NK-92 treated with Interleukin-12 subunit alpha and Interleukin-12 subunit beta, amount 100 ng/mL, for 24 hours (cell line): ENCODE measurements around the gene ATP6V1G1.
"Not testable (repeated sequence)": the region's sequence is repeated elsewhere in the genome, so short reads cannot be mapped to it uniquely, and the experiment has no call there.

Experiments used
- DNase-seq: peaks from one replicate; lab custom pipeline; 2025; lab: John Stamatoyannopoulos, UW

ATP6V1G1 gene, protein sequence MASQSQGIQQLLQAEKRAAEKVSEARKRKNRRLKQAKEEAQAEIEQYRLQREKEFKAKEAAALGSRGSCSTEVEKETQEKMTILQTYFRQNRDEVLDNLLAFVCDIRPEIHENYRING

DNA sequence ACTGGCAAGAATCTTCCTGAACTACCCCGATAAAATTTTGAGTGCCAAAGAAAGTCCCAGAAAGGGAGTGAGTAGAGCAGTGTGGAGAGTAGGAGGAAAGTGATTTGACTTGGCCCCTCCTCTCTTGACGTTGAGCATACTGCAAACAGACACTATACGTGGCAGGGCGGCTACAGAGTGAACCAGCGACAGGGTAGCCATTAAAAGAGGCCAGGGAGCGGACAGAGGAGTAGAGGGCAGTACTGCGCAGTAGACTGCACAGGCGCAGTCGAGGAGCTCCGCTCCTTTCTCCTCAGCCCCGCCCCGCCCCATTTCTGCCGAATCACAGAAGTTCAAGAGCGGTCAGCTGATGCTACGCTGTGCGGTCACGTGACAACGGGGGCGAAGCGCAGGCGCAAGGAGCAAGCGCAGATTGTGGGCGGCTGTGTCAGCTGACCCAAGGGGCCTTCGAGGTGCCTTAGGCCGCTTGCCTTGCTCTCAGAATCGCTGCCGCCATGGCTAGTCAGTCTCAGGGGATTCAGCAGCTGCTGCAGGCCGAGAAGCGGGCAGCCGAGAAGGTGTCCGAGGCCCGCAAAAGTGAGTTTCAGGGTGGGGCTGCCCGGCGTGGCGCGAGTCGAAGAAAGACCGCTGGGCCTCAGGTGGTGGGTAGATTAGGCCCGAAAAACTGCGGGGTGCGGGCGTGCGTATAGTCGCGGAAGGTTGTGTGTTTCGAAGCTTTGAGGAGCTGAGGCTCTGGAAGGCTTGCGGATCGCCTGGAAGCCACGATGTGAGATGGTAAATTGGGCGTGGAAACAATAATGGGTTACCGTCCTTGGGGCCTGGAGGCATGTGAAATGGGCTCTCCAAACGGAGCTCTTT, at the start of gene ATP6V1G1:
ATP6V1G1 (plus strand) TSS at position 425 of the 858 bp plus-strand sequence; CDS start at position 495, 70 bp downstream.
- peak; percentile 96 for DNase-seq

- DNase-seq: no peak
Observed at GRCh38 chr9:114538241-114538640, 49.3 kb upstream of the ATP6V1G1 start.

DNA sequence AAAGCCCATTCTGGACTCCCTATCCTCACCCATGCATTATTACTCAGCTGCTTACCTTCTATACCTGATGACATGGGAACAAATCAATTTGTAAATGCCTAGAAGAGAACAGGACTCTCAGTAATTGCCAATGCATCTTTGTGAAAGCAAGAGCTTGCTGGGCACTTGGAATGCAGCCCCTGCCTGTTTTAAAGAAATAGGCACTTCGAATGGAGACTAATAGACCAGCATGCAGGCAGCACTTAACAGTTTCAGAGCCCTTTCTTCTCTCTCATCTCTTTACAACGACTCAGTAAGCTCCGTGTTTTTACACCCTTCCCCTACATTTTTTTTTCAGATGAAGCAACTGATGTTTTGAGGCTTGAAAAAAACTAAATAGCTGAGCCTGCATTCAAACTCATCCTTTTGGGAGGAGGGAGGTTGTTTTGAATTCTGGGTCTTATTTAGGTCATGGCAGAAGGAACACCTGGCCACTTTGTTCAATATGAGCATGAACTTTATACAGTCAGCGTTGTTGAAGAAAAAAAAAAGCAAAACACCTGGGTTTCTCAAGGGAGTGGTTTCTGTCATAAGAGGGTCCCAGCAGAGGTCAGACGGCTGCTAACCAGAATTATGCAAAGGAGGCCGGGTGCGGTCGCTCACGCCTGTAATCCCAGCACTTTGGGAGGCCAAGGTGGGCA, 47.7 kb upstream of the ATP6V1G1 start:
- no peak for DNase-seq

DNA sequence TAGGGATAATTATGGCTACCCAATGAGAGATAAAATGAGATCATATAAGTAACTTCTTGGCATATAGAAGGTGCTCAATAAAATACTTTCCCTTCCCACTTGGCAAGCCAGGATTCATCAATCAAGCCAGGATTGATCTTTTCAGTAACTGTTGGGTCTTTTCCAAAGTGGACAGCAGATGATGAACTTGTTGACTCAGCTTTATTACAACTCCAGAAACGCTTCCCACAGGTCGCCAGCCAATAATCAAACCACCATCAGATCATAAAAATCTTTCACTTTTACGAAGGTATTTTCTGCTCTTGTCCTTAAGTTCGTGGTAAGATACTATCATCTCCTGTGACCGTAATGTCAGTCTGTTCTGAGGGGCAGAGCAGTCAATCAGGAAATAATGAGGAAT, 42.5 kb upstream of the ATP6V1G1 start:
- no peak for DNase-seq

- DNase-seq: no peak
Observed at GRCh38 chr9:114546851-114547250, 40.7 kb upstream of the ATP6V1G1 start.

GRCh38 chr9:114549697-114550330, 37.8 kb upstream of the ATP6V1G1 start:
- no peak for DNase-seq

DNA sequence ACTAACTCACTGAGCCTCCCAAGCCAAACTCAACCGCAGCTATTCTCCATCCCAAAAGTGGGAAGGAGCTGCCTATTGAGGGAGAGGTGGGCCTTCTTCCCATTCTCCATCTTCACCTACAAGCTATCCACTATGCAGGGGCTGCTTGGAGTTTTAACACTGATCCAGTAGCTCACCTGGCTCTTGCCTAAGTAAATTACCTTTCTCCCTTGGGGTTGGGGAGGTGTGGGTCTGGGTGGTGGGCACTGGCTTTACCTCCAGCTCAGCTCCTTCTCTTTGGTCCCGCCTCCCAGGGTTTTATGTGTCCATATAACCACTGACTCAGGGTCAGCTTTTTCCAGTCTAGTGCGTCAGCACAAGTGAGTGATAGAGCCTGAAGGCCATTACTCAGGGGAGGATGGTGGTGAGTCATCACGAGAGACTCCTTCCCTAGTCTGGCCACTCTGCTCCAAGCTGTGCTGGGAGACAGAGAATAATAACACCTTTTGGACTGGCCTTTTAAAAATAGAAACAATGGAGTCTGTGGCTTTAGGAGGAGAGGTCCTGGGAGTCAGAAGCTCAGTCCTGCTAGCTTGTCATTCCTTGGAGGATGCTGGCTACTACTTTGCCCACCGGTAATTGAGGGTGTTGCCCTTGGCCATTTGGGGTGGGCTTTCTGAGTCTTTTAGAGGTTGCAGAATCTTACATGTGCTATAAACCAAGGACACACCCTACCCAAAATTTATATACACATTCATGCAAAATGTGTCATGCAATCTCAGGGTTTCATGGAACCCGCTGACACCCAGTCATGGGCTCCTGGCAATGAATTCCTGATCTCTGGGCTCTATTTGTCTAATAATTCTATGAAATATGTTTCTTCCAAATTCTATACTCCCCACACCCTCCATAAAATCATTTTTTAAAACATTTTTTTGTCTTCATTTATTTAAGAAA, 35.6 kb upstream of the ATP6V1G1 start:
- no peak for DNase-seq

- no peak for DNase-seq
Observed at GRCh38 chr9:114552706-114553105, 34.9 kb upstream of the ATP6V1G1 start.

- DNase-seq: no peak
Observed at GRCh38 chr9:114553202-114553601, 34.4 kb upstream of the ATP6V1G1 start.

GRCh38 chr9:114555696-114556095, 31.9 kb upstream of the ATP6V1G1 start:
- DNase-seq: no peak

DNA sequence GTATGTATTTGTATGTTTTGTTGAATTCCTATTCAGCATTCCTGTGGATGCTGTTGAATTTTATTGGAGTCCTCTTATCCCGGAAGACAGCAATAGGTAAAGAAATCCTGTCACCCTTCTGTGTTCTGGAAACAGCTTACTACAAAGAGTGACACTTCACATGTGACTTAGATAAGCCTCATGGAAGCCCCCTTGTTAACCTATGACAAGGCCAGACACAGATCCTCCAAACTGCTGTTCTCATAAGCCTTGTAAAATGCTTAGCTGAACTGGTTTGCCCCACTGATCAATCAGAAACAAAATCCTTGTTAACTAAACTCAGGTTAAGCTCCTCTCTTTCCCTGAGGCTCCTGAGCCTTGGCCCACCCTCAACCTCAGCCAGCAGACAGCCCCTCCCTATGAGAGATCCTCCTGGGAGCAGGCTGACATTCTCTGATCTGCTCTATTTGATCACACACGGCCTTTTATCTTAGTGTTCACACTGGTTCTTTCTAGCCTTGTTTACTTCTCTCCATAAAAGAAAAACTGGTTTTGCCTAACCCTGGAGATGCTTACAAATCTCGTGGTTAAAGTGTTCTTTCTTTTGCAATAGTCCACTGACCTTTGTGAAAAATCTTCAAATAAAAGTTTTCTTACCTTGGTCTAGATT, 29.4 kb upstream of the ATP6V1G1 start:
- no peak for DNase-seq

DNA sequence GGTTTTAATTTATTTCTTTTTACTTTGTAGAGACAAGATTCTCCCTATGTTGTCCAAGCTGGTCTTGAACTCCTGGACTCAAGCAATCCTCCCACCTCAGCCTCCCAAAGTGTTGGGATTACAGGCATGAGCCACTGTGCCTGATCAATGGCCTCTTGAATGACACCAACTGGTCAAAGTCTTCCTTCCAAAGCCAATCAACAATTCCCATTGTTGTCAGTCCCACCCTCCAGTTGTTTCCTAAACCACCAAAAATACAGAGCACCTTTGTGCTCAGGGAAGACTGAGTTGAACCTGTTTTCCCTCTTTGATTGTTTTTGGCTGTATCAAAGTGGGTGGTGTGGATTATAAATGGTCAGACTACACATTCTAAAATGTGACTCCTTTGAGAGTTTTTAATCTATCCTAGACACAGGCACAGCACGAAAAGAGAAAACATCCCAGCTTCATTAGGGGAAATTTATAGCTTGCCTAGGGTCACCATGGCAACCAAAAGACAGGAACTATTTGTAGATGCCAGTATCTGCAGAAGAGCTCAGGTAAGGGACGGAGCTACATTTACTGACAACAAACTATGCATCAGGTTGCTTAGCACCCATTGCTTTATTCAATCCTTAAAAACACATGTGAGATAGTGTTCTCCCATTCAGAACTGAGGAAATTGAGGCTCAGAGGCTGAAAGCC, 27.6 kb upstream of the ATP6V1G1 start:
- no peak for DNase-seq

GRCh38 chr9:114560956-114561355, 26.6 kb upstream of the ATP6V1G1 start:
- DNase-seq: no peak

- no peak for DNase-seq
Observed at GRCh38 chr9:114561771-114562170, 25.8 kb upstream of the ATP6V1G1 start.

DNA sequence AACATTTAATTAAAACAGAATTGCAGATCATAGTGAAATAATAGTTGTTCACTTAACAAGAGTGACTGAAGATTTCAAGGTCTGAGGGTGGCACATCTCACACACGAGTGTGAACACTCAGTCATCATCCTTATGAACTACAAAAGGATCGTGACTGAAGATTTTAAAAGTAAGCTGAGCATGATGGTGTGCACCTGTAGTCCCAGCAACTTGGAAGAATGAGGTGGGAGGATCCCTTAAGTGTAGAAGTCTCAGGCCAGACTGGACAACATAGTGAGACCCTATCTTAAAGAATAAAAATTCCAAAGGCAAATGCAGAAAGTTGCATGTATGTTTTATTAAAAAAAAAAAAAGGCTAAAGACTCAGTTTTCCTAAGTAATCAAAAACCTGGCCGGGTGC, 22.4 kb upstream of the ATP6V1G1 start:
- no peak for DNase-seq

- DNase-seq: no peak
Observed at GRCh38 chr9:114570742-114571141, 16.8 kb upstream of the ATP6V1G1 start.

DNA sequence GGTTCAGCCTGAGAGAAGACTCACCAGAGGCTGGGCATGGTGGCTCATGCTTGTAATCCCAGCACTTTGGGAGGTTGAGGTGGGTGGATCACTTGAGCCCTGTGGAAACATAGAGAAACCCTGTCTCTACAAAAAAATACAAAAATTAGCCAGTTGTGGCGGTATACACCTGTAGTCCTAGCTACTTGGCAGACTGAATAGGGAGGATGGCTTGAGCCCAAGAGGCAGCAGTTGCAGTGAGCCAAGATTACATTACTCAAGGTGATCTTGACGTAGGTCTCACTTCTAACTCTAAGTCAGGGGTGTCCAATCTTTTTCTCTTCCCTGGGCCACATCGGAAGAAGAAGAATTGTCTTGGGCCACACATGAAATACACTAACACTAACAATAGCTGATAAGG, 16.2 kb upstream of the ATP6V1G1 start:
- DNase-seq: no peak

GRCh38 chr9:114572199-114572598, 15.4 kb upstream of the ATP6V1G1 start:
- no peak for DNase-seq

DNA sequence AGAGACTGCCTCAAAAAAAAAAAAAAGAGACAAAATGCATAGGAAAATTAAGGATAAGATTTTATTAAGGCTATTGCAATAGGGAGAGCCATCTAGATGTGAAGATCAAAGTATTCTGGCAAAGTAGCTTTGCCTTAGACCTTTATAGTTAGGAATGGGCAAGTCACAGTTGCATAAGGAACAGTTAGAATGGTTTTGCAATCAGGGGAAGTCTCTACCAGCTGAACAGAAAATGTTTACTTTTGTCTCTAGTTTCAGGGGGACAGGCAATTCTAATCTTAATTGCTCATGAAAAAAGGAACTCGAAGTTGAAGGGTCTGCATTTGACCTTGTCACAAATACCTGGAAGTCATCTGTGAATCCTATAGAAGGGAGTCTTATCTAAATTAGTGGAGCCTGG, 13.1 kb upstream of the ATP6V1G1 start:
- no peak for DNase-seq

DNA sequence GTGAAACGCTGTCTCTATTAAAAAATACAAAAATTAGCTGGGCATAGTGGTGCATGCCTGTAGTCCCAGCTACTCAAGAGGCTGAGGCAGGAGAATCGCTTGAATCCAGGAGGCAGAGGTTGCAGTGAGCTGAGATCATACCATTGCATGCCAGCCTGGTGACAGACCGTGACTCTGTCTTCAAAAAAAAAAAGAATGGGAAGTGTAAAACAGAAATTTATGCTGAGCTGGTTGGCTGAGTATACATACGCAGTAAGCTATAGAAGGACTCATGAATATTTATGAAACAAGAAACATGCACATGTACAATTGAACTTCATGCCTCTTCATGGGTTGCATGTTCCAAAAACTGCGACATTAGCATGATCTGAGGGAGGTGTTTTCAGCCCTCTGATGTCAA, 10.8 kb upstream of the ATP6V1G1 start:
- DNase-seq: not testable (repeated sequence)
